Subcutaneous adipose tissue (tissue), 4 donors: ENCODE results near the gene CLRN1. TPM values are rescaled to one million over a fixed set of nuclear protein-coding genes. Genes with fewer than 3 reads are reported as not detected.

Source experiments
- total RNA-seq, 4 donors: library from RNA; depleted of rRNA; stranded (reverse); fragments of >200 nt; gene quantifications; one replicate each; pipeline ENCODE4 v1.1.0, GENCODE V29; 2016
- TF ChIP-seq, protein P1 (sequence below): fragments of 450-650 bp; IDR thresholded peaks from one replicate; pipeline ENCODE4 v1.5.1; 2016; ENCODE audit warnings: low read depth, mild to moderate bottlenecking, control low read depth, antibody characterized with exemption, moderate library complexity

Gene CLRN1
- total RNA-seq, 4 donors from 2014 or later = not detected

DNA sequence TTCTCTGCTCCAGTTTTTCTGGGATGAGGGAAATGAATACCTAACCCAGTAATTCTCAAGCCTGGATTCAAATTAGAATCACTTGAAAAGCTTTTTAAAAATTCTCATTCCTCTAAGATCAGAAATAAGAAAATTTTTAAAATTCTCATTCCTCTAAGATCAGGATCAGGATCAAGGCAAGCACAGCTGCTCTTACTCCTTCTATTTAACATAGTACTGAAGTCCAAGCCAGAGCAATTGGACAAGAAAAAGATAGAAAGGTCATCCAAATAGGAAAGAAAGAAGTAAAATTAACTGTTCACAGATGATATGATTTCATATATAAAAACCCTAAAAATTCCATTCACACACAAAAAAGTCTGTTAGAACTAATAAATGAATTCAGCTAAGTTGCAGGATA, 24.2 kb upstream of the CLRN1 start:
- TF ChIP-seq, protein P1, sequence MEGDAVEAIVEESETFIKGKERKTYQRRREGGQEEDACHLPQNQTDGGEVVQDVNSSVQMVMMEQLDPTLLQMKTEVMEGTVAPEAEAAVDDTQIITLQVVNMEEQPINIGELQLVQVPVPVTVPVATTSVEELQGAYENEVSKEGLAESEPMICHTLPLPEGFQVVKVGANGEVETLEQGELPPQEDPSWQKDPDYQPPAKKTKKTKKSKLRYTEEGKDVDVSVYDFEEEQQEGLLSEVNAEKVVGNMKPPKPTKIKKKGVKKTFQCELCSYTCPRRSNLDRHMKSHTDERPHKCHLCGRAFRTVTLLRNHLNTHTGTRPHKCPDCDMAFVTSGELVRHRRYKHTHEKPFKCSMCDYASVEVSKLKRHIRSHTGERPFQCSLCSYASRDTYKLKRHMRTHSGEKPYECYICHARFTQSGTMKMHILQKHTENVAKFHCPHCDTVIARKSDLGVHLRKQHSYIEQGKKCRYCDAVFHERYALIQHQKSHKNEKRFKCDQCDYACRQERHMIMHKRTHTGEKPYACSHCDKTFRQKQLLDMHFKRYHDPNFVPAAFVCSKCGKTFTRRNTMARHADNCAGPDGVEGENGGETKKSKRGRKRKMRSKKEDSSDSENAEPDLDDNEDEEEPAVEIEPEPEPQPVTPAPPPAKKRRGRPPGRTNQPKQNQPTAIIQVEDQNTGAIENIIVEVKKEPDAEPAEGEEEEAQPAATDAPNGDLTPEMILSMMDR = no peak

DNA sequence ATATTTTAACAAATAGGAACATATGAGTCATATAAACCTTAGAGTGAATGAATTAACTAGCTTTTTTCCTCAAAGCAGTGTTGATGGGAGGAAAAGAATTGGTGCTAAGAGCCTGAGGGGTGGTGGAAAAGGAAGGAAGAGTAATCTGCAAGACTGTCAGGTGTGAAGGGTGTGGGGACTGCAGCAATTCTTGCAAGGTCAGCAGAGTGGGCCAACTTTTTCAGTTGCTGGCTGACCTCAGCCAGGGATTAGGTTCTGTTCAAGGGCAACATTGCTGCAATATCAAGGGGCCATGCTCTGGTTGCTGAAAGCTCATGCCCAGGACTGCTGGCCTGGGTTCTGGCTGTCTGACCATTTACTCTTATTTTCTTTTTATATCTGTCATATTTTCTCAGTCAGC, 23.0 kb upstream of the CLRN1 start:
- TF ChIP-seq, protein P1 = no peak

DNA sequence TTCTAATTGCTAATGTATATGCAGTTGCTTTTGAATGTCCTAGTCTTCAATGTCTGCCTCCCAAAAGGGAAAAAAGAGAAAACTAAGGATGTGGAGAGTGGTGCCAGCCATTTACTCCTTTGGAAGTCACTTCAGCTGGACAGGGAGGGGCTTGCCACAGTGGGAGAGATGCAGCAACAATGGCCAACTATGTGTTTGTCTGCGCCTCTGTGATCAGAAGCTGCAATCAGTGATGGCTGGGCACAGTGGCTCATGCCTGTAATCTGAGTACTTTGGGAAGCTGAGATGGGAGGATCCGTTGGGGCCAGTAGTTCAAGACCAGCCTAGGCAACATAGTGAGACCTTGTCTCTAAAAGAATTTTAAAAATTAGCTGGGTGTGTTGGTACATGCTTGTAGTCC, 16.7 kb upstream of the CLRN1 start:
- TF ChIP-seq, protein P1 = no peak

DNA sequence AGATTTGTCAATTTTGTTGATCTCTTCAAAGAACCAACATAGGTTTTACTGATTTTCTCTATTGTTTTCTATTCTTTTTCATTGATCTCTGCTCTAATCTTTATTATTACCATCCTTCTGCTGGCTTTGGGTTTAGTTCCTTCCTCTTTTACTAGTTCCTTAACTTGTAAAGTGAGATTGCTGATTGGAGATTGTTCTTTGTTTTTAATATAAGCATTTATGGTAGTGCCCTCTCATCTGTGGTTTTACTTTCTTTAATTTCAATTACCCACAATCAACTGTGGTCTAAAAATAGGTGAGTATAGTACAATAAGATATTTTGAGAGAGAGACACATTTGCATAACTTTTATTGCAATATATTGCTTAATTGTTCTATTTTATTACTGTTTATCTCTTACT, 13.2 kb upstream of the CLRN1 start:
- TF ChIP-seq, protein P1 = no peak

DNA sequence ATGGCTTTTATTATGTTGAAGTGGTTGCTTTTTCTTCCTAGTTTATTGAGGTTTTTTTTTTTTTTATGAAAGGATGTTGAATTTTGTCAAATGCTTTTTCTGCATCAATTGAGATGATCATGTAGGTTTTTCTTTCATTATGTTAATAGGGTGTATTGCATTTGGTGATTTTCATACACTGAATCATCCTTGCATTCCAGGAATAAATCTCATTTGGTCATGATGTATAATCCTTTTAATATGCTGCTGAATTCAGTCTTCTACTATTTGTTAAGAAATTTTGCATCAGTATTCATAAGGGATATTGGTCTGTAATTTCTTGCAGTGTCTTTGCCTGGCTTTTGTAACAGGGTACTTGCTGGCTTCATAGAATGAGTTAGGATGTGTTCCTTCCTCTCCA, 11.5 kb upstream of the CLRN1 start:
- TF ChIP-seq, protein P1 = no peak

DNA sequence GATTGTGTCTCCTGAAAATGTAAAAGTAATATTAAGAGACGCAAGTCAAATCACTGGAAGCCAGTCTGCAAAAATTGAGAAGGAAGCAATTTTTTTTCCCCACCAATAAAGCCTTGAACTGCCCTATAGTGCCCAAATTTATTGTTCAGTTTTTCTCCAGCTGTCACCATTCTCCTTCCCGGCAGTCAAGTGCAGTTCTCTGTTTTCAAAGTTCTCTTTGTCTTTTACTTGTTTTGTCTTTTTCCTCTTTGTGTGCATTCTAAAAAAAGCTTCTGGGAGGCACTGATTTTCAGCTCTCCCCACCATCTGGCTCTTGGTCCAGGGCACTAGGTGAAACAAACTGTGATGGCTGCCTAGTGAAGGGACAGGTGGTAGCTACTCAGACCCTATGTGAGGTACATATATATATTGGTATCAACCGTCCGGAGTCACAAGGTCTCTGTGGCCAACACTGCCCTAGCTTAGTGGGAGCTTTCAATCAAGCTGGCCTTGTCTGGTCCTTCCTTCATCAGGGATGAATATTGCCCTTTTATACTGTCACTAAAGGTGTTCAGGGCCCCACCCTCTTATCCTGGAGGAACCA, 6.1 kb upstream of the CLRN1 start:
- TF ChIP-seq, protein P1 = no peak

DNA sequence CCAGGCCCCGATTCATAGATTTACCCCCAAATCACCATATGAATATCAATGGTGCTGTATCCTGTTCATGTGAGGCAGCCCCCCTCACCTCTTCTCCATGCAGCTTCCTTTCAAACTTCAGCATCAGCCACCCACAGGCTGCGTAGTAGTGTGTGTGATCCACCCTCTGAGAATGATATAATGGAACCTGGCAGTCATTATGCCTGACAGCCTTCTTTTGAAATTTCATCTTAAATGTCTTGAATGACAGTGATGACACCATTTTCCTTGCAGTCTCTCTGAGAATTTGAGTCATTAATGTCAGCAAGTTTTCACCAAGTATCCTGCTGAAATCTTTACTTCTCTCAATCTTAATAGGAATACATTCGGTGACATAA, 3.5 kb upstream of the CLRN1 start:
- TF ChIP-seq, protein P1 = no peak
